Stimulated activated naive CD8-positive, alpha-beta T cell treated with anti-CD3 and anti-CD28 coated beads, Interleukin-15, amount 100 ng/mL, for 72 hours (primary cell): ENCODE data around the gene KRTAP3-3.
"Not testable (repeated sequence)": the region's sequence is repeated elsewhere in the genome, so short reads cannot be mapped to it uniquely, and the experiment has no call there.

ENCODE experiments used
- ATAC-seq: fragments of 150-1000 bp; cut with Tn5 transposase; 2 replicates; pipeline ENCODE4 v1.10.0; 2021; ENCODE audit warnings: mild to moderate bottlenecking, moderate library complexity
- DNase-seq, 2 donors: peaks; one replicate each; pipeline ENCODE4 v3.0.0; 2021 to 2022
- H3K27ac Mint-ChIP-seq, 2 donors: one replicate each; pipeline ENCODE4 v1.8.0; 2022; ENCODE audit warnings: mild to moderate bottlenecking in 2 of 2, mixed read lengths in 2 of 2, moderate library complexity in 2 of 2
- H3K27me3 Mint-ChIP-seq: one replicate; pipeline ENCODE4 v1.8.0; 2022; ENCODE audit warnings: mixed read lengths
- H3K4me1 Mint-ChIP-seq: one replicate; pipeline ENCODE4 v1.8.0; 2022; ENCODE audit warnings: mild to moderate bottlenecking, mixed read lengths
- H3K4me3 Mint-ChIP-seq, 2 donors: one replicate each; pipeline ENCODE4 v1.8.0; 2022; ENCODE audit warnings: mild to moderate bottlenecking in 2 of 2, mixed read lengths in 2 of 2, moderate library complexity in 1 of 2
- H3K9me3 Mint-ChIP-seq, 2 donors: one replicate each; pipeline ENCODE4 v1.8.0; 2022; ENCODE audit warnings: mixed read lengths in 2 of 2

The KRTAP3-3 gene

GRCh38 chr17:40993839-40994238, at the start of gene KRTAP3-3:
TSS of gene KRTAP3-3 (minus strand) at chr17:40994164. CDS start at chr17:40994097, 67 bp downstream.
- no peaks in the 10 kb centered on the region for H3K4me1 Mint-ChIP-seq
- no peak within 1 kb of the TSS for H3K27ac Mint-ChIP-seq
- no peaks in the 10 kb centered on the region for H3K9me3 Mint-ChIP-seq
- H3K4me3 Mint-ChIP-seq, result no peak within 1 kb of the TSS
- ATAC-seq, result no peak
- peaks cover 38% of the 10 kb centered on the region for H3K27me3 Mint-ChIP-seq
- no peak for DNase-seq

- Mint-ChIP-seq H3K9me3 (peaks cover 6 to 7% of the 10 kb centered on the region in 2 donors), H3K4me3 (no peak overlapping the region), H3K4me1 (peaks cover 7% of the 10 kb centered on the region), H3K27me3 (peaks cover 16% of the 10 kb centered on the region), H3K27ac (no peak overlapping the region)
- no peak for DNase-seq
- ATAC-seq, result no peak
Observed at GRCh38 chr17:41042953-41043352, 49.0 kb upstream of the KRTAP3-3 start.

- not testable (repeated sequence) for H3K9me3 Mint-ChIP-seq, H3K27me3 Mint-ChIP-seq, H3K4me3 Mint-ChIP-seq, ATAC-seq, H3K27ac Mint-ChIP-seq, DNase-seq, H3K4me1 Mint-ChIP-seq
Observed at GRCh38 chr17:41040783-41041571, 47.0 kb upstream of the KRTAP3-3 start, which contains the start of gene KRTAP1-1. TSS of gene KRTAP1-1 (minus strand) at chr17:41041450. CDS start at chr17:41041397, 53 bp downstream.

- H3K9me3 Mint-ChIP-seq, result no peaks in the 10 kb centered on the region
- no peaks in the 10 kb centered on the region for H3K27me3 Mint-ChIP-seq
- H3K27ac Mint-ChIP-seq, result no peak overlapping the region
- DNase-seq (no peak), ATAC-seq (no peak)
- H3K4me1 Mint-ChIP-seq, result no peaks in the 10 kb centered on the region
- H3K4me3 Mint-ChIP-seq, result no peak overlapping the region
Observed at GRCh38 chr17:41037853-41038350, 43.9 kb upstream of the KRTAP3-3 start.

GRCh38 chr17:41034346-41034935, 40.5 kb upstream of the KRTAP3-3 start, which contains the start of gene KRTAP1-3:
TSS of gene KRTAP1-3 (minus strand) at chr17:41034874. CDS start at chr17:41034821, 53 bp downstream.
- not testable (repeated sequence) for H3K4me3 Mint-ChIP-seq, H3K4me1 Mint-ChIP-seq, H3K9me3 Mint-ChIP-seq, H3K27ac Mint-ChIP-seq, DNase-seq, ATAC-seq, H3K27me3 Mint-ChIP-seq

GRCh38 chr17:41029633-41030245, 35.8 kb upstream of the KRTAP3-3 start, which contains the start of gene KRTAP1-4:
TSS of gene KRTAP1-4 (minus strand) at chr17:41030195. CDS start at chr17:41030078, 117 bp downstream.
- ATAC-seq (no peak), DNase-seq (no peak)
- Mint-ChIP-seq H3K9me3 (no peaks in the 10 kb centered on the region), H3K4me1 (peaks cover 5% of the 10 kb centered on the region), H3K27me3 (no peaks in the 10 kb centered on the region), H3K27ac (no peak within 1 kb of the TSS), H3K4me3 (no peak within 1 kb of the TSS)

- Mint-ChIP-seq H3K4me3 (no peak within 1 kb of the TSS), H3K4me1 (peaks cover 7% of the 10 kb centered on the region), H3K27me3 (no peaks in the 10 kb centered on the region), H3K27ac (no peak within 1 kb of the TSS), H3K9me3 (no peaks in the 10 kb centered on the region)
- DNase-seq (no peak), ATAC-seq (no peak)
Observed at GRCh38 chr17:41026715-41027471, 32.9 kb upstream of the KRTAP3-3 start, which contains the start of gene KRTAP1-5. TSS of gene KRTAP1-5 (minus strand) at chr17:41027208. CDS start at chr17:41027155, 53 bp downstream.

- ATAC-seq (no peak), DNase-seq (no peak)
- peaks cover 7% of the 10 kb centered on the region for H3K4me1 Mint-ChIP-seq
- H3K27me3 Mint-ChIP-seq, result no peaks in the 10 kb centered on the region
- no peak overlapping the region for H3K4me3 Mint-ChIP-seq
- no peak overlapping the region for H3K27ac Mint-ChIP-seq
- no peaks in the 10 kb centered on the region for H3K9me3 Mint-ChIP-seq
Observed at GRCh38 chr17:41024697-41025096, 30.7 kb upstream of the KRTAP3-3 start.

GRCh38 chr17:41020336-41020735, 26.4 kb upstream of the KRTAP3-3 start:
- Mint-ChIP-seq H3K27me3 (no peaks in the 10 kb centered on the region), H3K4me3 (no peak overlapping the region), H3K27ac (no peak overlapping the region), H3K4me1 (peaks cover 7% of the 10 kb centered on the region), H3K9me3 (no peaks in the 10 kb centered on the region)
- ATAC-seq, result no peak
- DNase-seq, result no peak

GRCh38 chr17:41019415-41019814, 25.5 kb upstream of the KRTAP3-3 start:
- Mint-ChIP-seq H3K4me3 (no peak overlapping the region), H3K4me1 (no peaks in the 10 kb centered on the region), H3K27ac (no peak overlapping the region), H3K9me3 (no peaks in the 10 kb centered on the region), H3K27me3 (no peaks in the 10 kb centered on the region)
- ATAC-seq (no peak), DNase-seq (no peak)

- H3K27me3 Mint-ChIP-seq, result no peaks in the 10 kb centered on the region
- H3K4me1 Mint-ChIP-seq, result no peaks in the 10 kb centered on the region
- H3K4me3 Mint-ChIP-seq, result no peak overlapping the region
- no peak for ATAC-seq
- DNase-seq, result no peak
- H3K27ac Mint-ChIP-seq, result no peak overlapping the region
- no peaks in the 10 kb centered on the region for H3K9me3 Mint-ChIP-seq
Observed at GRCh38 chr17:41018541-41018940, 24.6 kb upstream of the KRTAP3-3 start.

- H3K9me3 Mint-ChIP-seq, result no peaks in the 10 kb centered on the region
- no peaks in the 10 kb centered on the region for H3K27me3 Mint-ChIP-seq
- no peaks in the 10 kb centered on the region for H3K4me1 Mint-ChIP-seq
- no peak overlapping the region for H3K27ac Mint-ChIP-seq
- ATAC-seq (no peak), DNase-seq (no peak)
- no peak overlapping the region for H3K4me3 Mint-ChIP-seq
Observed at GRCh38 chr17:41016578-41017215, 22.7 kb upstream of the KRTAP3-3 start.

GRCh38 chr17:41015454-41015853, 21.5 kb upstream of the KRTAP3-3 start:
- no peak overlapping the region for H3K4me3 Mint-ChIP-seq
- no peaks in the 10 kb centered on the region for H3K27me3 Mint-ChIP-seq
- no peak for ATAC-seq
- H3K27ac Mint-ChIP-seq, result no peak overlapping the region
- H3K4me1 Mint-ChIP-seq, result no peaks in the 10 kb centered on the region
- no peak for DNase-seq
- H3K9me3 Mint-ChIP-seq, result no peaks in the 10 kb centered on the region

- Mint-ChIP-seq H3K4me3 (no peak overlapping the region), H3K4me1 (no peaks in the 10 kb centered on the region)
Observed at GRCh38 chr17:41013606-41014005, 19.6 kb upstream of the KRTAP3-3 start.

GRCh38 chr17:41013181-41013580, 19.2 kb upstream of the KRTAP3-3 start:
- no peak for ATAC-seq
- H3K4me1 Mint-ChIP-seq, result no peaks in the 10 kb centered on the region
- no peaks in the 10 kb centered on the region for H3K27me3 Mint-ChIP-seq
- H3K4me3 Mint-ChIP-seq, result no peak overlapping the region
- H3K27ac Mint-ChIP-seq, result no peak overlapping the region
- no peak for DNase-seq
- H3K9me3 Mint-ChIP-seq, result no peaks in the 10 kb centered on the region

More at GRCh38 chr17:41013606-41014005, 19.6 kb upstream of the KRTAP3-3 start:
- ATAC-seq (no peak), DNase-seq (no peak)
- Mint-ChIP-seq H3K27me3 (no peaks in the 10 kb centered on the region), H3K9me3 (no peaks in the 10 kb centered on the region), H3K27ac (no peak overlapping the region)
